Activated CD8-positive, alpha-beta memory T cell treated with anti-CD3 and anti-CD28 coated beads, Interleukin-2, amount 50 U/mL, for 4 hours (primary cell): Measurements from ENCODE around the gene RPN1.

Experiments
- DNase-seq: peaks from one replicate; pipeline ENCODE4 v3.0.0-alpha.2; 2020

RPN1 gene

DNA sequence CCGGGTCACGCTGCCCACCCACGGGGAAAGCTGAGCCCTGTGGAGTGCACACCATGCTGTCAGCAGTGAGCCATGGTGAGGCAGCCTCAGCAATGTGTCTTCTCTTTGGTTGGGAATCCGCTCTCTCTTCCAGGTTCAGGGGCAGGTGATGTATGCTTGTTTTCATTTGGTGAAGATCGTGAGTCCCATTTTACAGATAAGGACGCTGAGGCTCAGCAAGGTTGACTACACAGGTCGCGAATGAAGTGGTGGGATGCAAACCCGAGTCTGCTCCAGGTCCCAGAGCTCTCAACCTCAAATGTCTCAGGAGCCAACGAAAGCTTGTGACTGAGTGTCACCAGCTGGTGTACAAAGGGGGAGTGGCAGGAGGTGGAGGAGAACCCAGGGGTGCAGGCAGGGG, 74.3 kb downstream of the RPN1 start:
- no peak for DNase-seq

GRCh38 chr3:128575777-128576176, 74.8 kb downstream of the RPN1 start:
- no peak for DNase-seq

- DNase-seq, result no peak
Observed at GRCh38 chr3:128573707-128574162, 76.9 kb downstream of the RPN1 start.

DNA sequence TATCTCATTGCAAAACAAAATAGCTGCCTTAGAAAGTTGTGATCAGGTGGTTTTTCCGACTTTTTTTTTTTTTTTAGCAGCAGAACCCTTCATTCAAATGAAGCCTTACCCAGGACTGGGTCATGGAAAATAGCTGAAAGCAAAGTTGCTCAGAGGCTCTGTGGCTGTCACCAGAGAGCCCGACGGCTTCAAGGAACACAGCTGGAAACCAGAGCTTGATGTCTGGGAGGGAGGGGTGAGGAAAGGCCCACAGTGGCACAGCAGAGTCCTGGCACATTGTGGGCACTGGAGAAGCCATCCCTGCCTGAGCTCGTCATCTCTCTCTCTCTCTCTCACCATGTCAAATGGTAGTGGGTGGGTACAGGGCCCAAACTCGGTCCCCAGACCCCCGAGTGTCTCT, 77.5 kb downstream of the RPN1 start:
- no peak for DNase-seq

DNA sequence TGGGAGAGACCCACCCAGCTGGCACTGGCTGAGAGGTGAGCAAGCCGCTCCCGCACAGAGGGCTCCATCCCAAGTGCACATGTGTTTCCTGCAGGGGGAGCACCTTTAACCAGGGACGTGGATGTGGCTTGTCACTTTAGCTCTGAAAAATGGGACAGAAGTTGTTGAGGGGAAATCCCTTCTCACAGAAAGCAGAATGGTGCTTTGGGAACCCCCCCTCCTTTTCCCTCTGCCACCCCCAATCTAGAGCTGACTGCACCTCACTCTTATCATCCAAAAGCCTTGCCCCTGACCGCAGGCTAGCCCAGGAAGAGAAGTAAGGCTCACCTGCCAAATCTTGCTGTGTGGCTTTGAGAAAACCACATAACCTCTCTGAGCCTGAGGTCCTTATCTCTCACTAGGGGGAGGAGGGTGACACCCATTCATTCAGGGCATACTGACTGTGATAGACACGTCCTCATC, 77.9 kb downstream of the RPN1 start:
- no peak for DNase-seq

DNA sequence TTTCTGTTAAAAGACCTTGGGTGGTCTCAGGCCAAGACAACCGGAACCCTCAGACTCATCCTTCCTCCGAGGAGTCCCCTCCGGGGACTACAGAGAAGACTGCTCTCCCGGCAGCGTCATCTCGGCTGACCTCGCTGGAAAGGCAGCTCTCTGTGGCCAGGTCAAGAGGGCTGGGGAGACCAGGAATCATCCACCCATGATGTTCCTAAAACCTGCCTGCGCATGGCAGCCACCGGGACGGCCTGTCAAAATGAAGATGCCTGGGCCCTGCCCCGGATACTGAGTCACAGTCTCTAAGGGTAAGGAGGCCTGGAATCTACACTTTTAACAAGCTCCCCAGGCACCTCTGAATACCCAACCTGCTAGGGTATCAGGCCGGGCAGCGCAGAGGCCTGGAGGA, 78.6 kb downstream of the RPN1 start:
- no peak for DNase-seq
